ENCODE measurements around the gene NUMBL. TPM values are rescaled to one million over a fixed set of nuclear protein-coding genes. Genes with fewer than 3 reads are reported as not detected.
A peak's percentile ranks its signal among the peaks of the same experiment; 100 is the strongest.

NUMBL gene
- polyA plus RNA-seq: 20.5 and 27.7 TPM in 2 replicates
- polyA minus RNA-seq: 14.9 and 24.4 TPM in 2 replicates

- peak within 1 kb of the TSS; percentile 81 for H3K4me3 ChIP-seq (ENCODE audit: low read length)
- peak within 1 kb of the TSS; percentile 93 for H3K4me2 ChIP-seq (ENCODE audit: low read length)
- H3K9ac ChIP-seq (ENCODE audit: low read length): peak within 1 kb of the TSS; percentile 87
- no peaks in the 10 kb centered on the region for H4K20me1 ChIP-seq (ENCODE audit: insufficient read depth)
- no peaks in the 10 kb centered on the region for H3K27me3 ChIP-seq (ENCODE audit: insufficient read depth, low read depth, low read length)
- no peaks in the 10 kb centered on the region for H3K9me3 ChIP-seq (ENCODE audit: low read length)
- no peaks in the 10 kb centered on the region for H3K9me2 ChIP-seq (ENCODE audit: insufficient read depth, low read length)
- peaks cover 21% of the 10 kb centered on the region for H3K79me2 ChIP-seq (replicated peaks; ENCODE audit: insufficient read depth, low read length)
- peak within 1 kb of the TSS; percentile 58 for H2AFZ ChIP-seq (ENCODE audit: low read depth, low read length)
- no peaks in the 10 kb centered on the region for H3F3A ChIP-seq (ENCODE audit: insufficient read depth, low read length, poor library complexity, severe bottlenecking)
- no peaks in the 10 kb centered on the region for H3K36me3 ChIP-seq (ENCODE audit: insufficient read depth, low read length)
- TF ChIP-seq EP300 (conservative IDR thresholded peaks at IDR 0.05; ENCODE audit: poor library complexity, severe bottlenecking) (peak; percentile 45), POLR2AphosphoS5 (IDR thresholded peaks at IDR 0.05) (peak; percentile 68), TAF1 (IDR thresholded peaks at IDR 0.05; ENCODE audit: low read depth) (no peak), MXI1 (conservative IDR thresholded peaks at IDR 0.05; ENCODE audit: poor library complexity, severe bottlenecking) (peak; percentile 61), REST (IDR thresholded peaks at IDR 0.05; ENCODE audit: borderline replicate concordance) (no peak)
- H3K27ac ChIP-seq (ENCODE audit: low read length): peak within 1 kb of the TSS; percentile 41
Observed at GRCh38 chr19:40690050-40690692, at the start of gene NUMBL. TSS of gene NUMBL (minus strand) at chr19:40690651. CDS start at chr19:40690483, 168 bp downstream.

- TF ChIP-seq EP300 (conservative IDR thresholded peaks at IDR 0.05; ENCODE audit: poor library complexity, severe bottlenecking) (no peak), EZH2 (IDR thresholded peaks at IDR 0.05; ENCODE audit: borderline replicate concordance, insufficient read depth, low read length, poor library complexity, severe bottlenecking) (no peak), RAD21 (conservative IDR thresholded peaks at IDR 0.05) (no peak), CTCF (IDR thresholded peaks at IDR 0.05; ENCODE audit: poor library complexity, severe bottlenecking) (no peak), MXI1 (conservative IDR thresholded peaks at IDR 0.05; ENCODE audit: poor library complexity, severe bottlenecking) (no peak), SMC3 (conservative IDR thresholded peaks at IDR 0.05; ENCODE audit: poor library complexity) (no peak), REST (IDR thresholded peaks at IDR 0.05; ENCODE audit: borderline replicate concordance) (no peak), POLR2AphosphoS5 (IDR thresholded peaks at IDR 0.05) (no peak), TAF1 (IDR thresholded peaks at IDR 0.05; ENCODE audit: low read depth) (no peak)
- no peaks in the 10 kb centered on the region for H3K36me3 ChIP-seq (ENCODE audit: insufficient read depth, low read length)
- no peaks in the 10 kb centered on the region for H4K20me1 ChIP-seq (ENCODE audit: insufficient read depth)
- no peak overlapping the region for H3K4me2 ChIP-seq (ENCODE audit: low read length)
- H3K9me3 ChIP-seq (ENCODE audit: low read length): no peaks in the 10 kb centered on the region
- no peak overlapping the region for H3K27ac ChIP-seq (ENCODE audit: low read length)
- H3K4me3 ChIP-seq (ENCODE audit: low read length): no peak overlapping the region
- no peak overlapping the region for H3K9ac ChIP-seq (ENCODE audit: low read length)
- no peaks in the 10 kb centered on the region for H3K9me2 ChIP-seq (ENCODE audit: insufficient read depth, low read length)
- no peaks in the 10 kb centered on the region for H3K79me2 ChIP-seq (replicated peaks; ENCODE audit: insufficient read depth, low read length)
- no peaks in the 10 kb centered on the region for H3F3A ChIP-seq (ENCODE audit: insufficient read depth, low read length, poor library complexity, severe bottlenecking)
- no peaks in the 10 kb centered on the region for H3K27me3 ChIP-seq (ENCODE audit: insufficient read depth, low read depth, low read length)
- H2AFZ ChIP-seq (ENCODE audit: low read depth, low read length): no peak overlapping the region
Observed at GRCh38 chr19:40739030-40739839, 48.8 kb upstream of the NUMBL start.

Measured in neural cell (in vitro differentiated cells).